IMR-90 (cell line): Measurements from ENCODE around the gene ACTR1A. TPM values are rescaled to one million over a fixed set of nuclear protein-coding genes. Genes with fewer than 3 reads are reported as not detected.

Experiments
- ATAC-seq: fragments of 200-7000 bp; cut with Tn5 transposase; 2 replicates; pipeline ENCODE4 v1.9.1; 2020; ENCODE audit warnings: low read depth, mild to moderate bottlenecking, moderate library complexity
- BruUV-seq: library from RNA; stranded (reverse); fragments of 400-500 nt; replicated peaks from 2 replicates; lab custom pipeline; 2021; lab: Mats Ljungman, UMichigan
- CTCF ChIA-PET: fragments of 300-600 bp; formaldehyde crosslinking; extraction: SDS; loops from one replicate; lab custom pipeline; 2021; ENCODE audit warnings: antibody characterized with exemption; lab: Yijun Ruan, JAX
- POLR2A ChIA-PET: fragments of 300-600 bp; sonication (Branson Sonifier 250); formaldehyde crosslinking; loops from one replicate; lab custom pipeline; 2022; ENCODE audit warnings: antibody characterized with exemption; ENCODE audit not compliant: unreplicated experiment; lab: Charles Lee
- DNase-seq: peaks from one replicate; pipeline ENCODE4 v3.0.0; 2013
- H2AFZ ChIP-seq: replicated peaks from 2 replicates; pipeline ENCODE3; 2013; ENCODE audit warnings: low read length, mild to moderate bottlenecking; ENCODE audit not compliant: poor library complexity
- H2AK5ac ChIP-seq: 2 replicates; pipeline ENCODE4 v1.6.1; 2013; ENCODE audit warnings: low read depth, low read length, inconsistent platforms
- H2AK9ac ChIP-seq: replicated peaks from 2 replicates; pipeline ENCODE3; 2013; ENCODE audit warnings: mild to moderate bottlenecking, low read depth, low read length, moderate library complexity; ENCODE audit not compliant: poor library complexity
- H2BK120ac ChIP-seq: 2 replicates; pipeline ENCODE4 v1.6.1; 2013; ENCODE audit warnings: low read depth, low read length, inconsistent platforms
- H2BK15ac ChIP-seq: 3 replicates; pipeline ENCODE4 v1.6.1; 2013; ENCODE audit warnings: low read depth, low read length, inconsistent platforms
- H2BK20ac ChIP-seq: 2 replicates; pipeline ENCODE4 v1.6.1; 2013; ENCODE audit warnings: low read depth, mild to moderate bottlenecking, inconsistent platforms, low read length, moderate library complexity
- H2BK5ac ChIP-seq: 2 replicates; pipeline ENCODE4 v1.6.1; 2013; ENCODE audit warnings: mild to moderate bottlenecking, low read depth, low read length, inconsistent platforms; ENCODE audit not compliant: poor library complexity, severe bottlenecking
- H3K14ac ChIP-seq: replicated peaks from 2 replicates; pipeline ENCODE4 v1.6.1; 2013; ENCODE audit warnings: low read depth, low read length, inconsistent platforms
- H3K18ac ChIP-seq: 2 replicates; pipeline ENCODE4 v1.6.1; 2013; ENCODE audit warnings: low read depth, low read length, control low read depth
- H3K23ac ChIP-seq: 2 replicates; pipeline ENCODE4 v1.6.1; 2013; ENCODE audit warnings: low read depth, low read length, inconsistent platforms
- H3K27ac ChIP-seq: 2 replicates; pipeline ENCODE4 v1.5.1; 2013; ENCODE audit warnings: mild to moderate bottlenecking, control low read depth, low read length; ENCODE audit not compliant: insufficient read depth
- H3K27me3 ChIP-seq: 2 replicates; pipeline ENCODE4 v1.6.1; 2013; ENCODE audit warnings: low read length; ENCODE audit not compliant: control insufficient read depth, insufficient read depth
- H3K36me3 ChIP-seq: 2 replicates; pipeline ENCODE4 v1.6.1; 2013; ENCODE audit warnings: low read length, mixed read lengths; ENCODE audit not compliant: control insufficient read depth, insufficient read depth
- H3K4ac ChIP-seq: 2 replicates; pipeline ENCODE4 v1.6.1; 2013; ENCODE audit warnings: low read depth, low read length, inconsistent platforms
- H3K4me1 ChIP-seq: 2 replicates; pipeline ENCODE4 v1.6.1; 2013; ENCODE audit warnings: low read length, mixed read lengths; ENCODE audit not compliant: control insufficient read depth, insufficient read depth
- H3K4me2 ChIP-seq: 2 replicates; pipeline ENCODE4 v1.6.1; 2013; ENCODE audit warnings: low read depth, mild to moderate bottlenecking, control low read depth, low read length, moderate library complexity
- H3K4me3 ChIP-seq: 2 replicates; pipeline ENCODE4 v1.5.1; 2013; ENCODE audit warnings: low read depth, mild to moderate bottlenecking, control low read depth, low read length, moderate library complexity; ENCODE audit not compliant: insufficient read depth
- H3K56ac ChIP-seq: 2 replicates; pipeline ENCODE4 v1.6.1; 2013; ENCODE audit warnings: low read length, inconsistent platforms; ENCODE audit not compliant: insufficient read depth; ENCODE audit errors: extremely low read depth
- H3K79me1 ChIP-seq, 2 experiments: 2 replicates each; pipeline ENCODE4 v1.6.1; 2013; ENCODE audit warnings: low read length in 2 of 2, inconsistent platforms in 1 of 2, low read depth in 1 of 2
- H3K9ac ChIP-seq: 2 replicates; pipeline ENCODE4 v1.6.1; 2013; ENCODE audit warnings: low read depth, low read length, control low read depth
- H3K9me1 ChIP-seq: 2 replicates; pipeline ENCODE4 v1.6.1; 2013; ENCODE audit warnings: low read length, inconsistent platforms; ENCODE audit not compliant: insufficient read depth
- H3K9me3 ChIP-seq: 2 replicates; pipeline ENCODE4 v1.6.1; 2013; ENCODE audit warnings: low read length; ENCODE audit not compliant: control insufficient read depth, insufficient read depth
- H4K20me1 ChIP-seq: 2 replicates; pipeline ENCODE4 v1.6.1; 2013; ENCODE audit warnings: low read length, inconsistent platforms; ENCODE audit not compliant: insufficient read depth
- H4K5ac ChIP-seq: 2 replicates; pipeline ENCODE4 v1.6.1; 2013; ENCODE audit warnings: mild to moderate bottlenecking, low read depth, low read length, control low read depth
- H4K8ac ChIP-seq, 2 experiments: 2 replicates each; pipeline ENCODE4 v1.6.1; 2013; ENCODE audit warnings: low read depth in 2 of 2, low read length in 2 of 2, control low read depth in 1 of 2, inconsistent platforms in 1 of 2
- H4K91ac ChIP-seq: 2 replicates; pipeline ENCODE4 v1.6.1; 2013; ENCODE audit warnings: low read depth, low read length, inconsistent platforms; ENCODE audit not compliant: insufficient read depth
- MXI1 ChIP-seq: IDR thresholded peaks from 2 replicates; pipeline ENCODE4 v1.6.1; 2012; ENCODE audit warnings: low read depth, mild to moderate bottlenecking, low read length, moderate library complexity, borderline replicate concordance
- USF2 ChIP-seq: fragments of 150-350 bp; IDR thresholded peaks from 2 replicates; pipeline ENCODE4 v1.6.1; 2017; ENCODE audit warnings: mild to moderate bottlenecking, antibody characterized with exemption, low read length, low read depth
- WGBS, 2 experiments: methylation state at CpG; one replicate each; pipeline versions ENCODE4 v1.1.5 to v1.1.7; 2013; ENCODE audit warnings: missing lambda C conversion rate in 2 of 2; ENCODE audit not compliant: insufficient read length in 1 of 2; ENCODE audit errors: extremely low coverage in 2 of 2; 5-methylcytosine and 5-hydroxymethylcytosine counted together
- dilution Hi-C: fragments of 300-500 bp; cut with HindIII; formaldehyde crosslinking; loops from one replicate; pipeline ENCODE4 v1.14.3; 2018; ENCODE audit warnings: low sequenced_read_pairs; ENCODE audit not compliant: unreplicated experiment
- in situ Hi-C: fragments of 300-500 bp; cut with MboI; formaldehyde crosslinking; loops from 3 replicates; pipeline ENCODE4 v1.14.3; 2019; ENCODE audit warnings: low sequenced_read_pairs, inconsistent platforms, mixed read lengths
- intact Hi-C: fragments of 100-400 bp; cut with micrococcal nuclease; formaldehyde crosslinking; loops from 2 replicates; pipeline ENCODE4 v1.10.0; 2022
- polyA plus RNA-seq, 3 experiments: library from polyadenylated mRNA; depleted of rRNA; stranded (reverse); fragments of >200 nt; gene quantifications; 2 replicates each; pipeline ENCODE4 v1.2.3, GENCODE V29; 2012; ENCODE audit warnings: low replicate concordance in 1 of 3
- total RNA-seq: library from RNA; depleted of rRNA; stranded (reverse); fragments of >200 nt; gene quantifications from 2 replicates; pipeline ENCODE4 v1.2.3, GENCODE V29; 2012

ACTR1A gene
- total and polyA plus RNA-seq, 2 of the 4 experiments (the other 2 are of a cell fraction), result 142 to 157 TPM

- H3K4me2 ChIP-seq, result no peak overlapping the region
- no peak overlapping the region for H4K91ac ChIP-seq
- H4K20me1 ChIP-seq, result peaks cover 13% of the 10 kb centered on the region; the same call in 1 of the 2 replicates
- POLR2A ChIA-PET, result no interaction called here
- no peak overlapping the region for H2AK9ac ChIP-seq
- peaks cover 12 to 25% of the 10 kb centered on the region in 2 experiments; a peak in 3 of 4 replicates for H3K79me1 ChIP-seq
- no peak overlapping the region for H3K27ac ChIP-seq
- no peaks in the 10 kb centered on the region for H3K9me3 ChIP-seq
- no peak overlapping the region for H3K9ac ChIP-seq
- H3K36me3 ChIP-seq, result peaks cover 6% of the 10 kb centered on the region; the same call in 1 of the 2 replicates
- H4K8ac ChIP-seq, result no peak overlapping the region
- H2AK5ac ChIP-seq, result no peak overlapping the region
- TF ChIP-seq USF2, result no peak
- no peak for TF ChIP-seq MXI1
- no peak overlapping the region for H2BK120ac ChIP-seq
- no peak overlapping the region for H2BK15ac ChIP-seq
- dilution Hi-C loops, result no loop called here
- no peak overlapping the region for H2BK20ac ChIP-seq
- no TSS peak for BruUV-seq
- no peak overlapping the region for H3K56ac ChIP-seq
- 0 out of 2 replicates have a peak overlapping the region, but pooled peaks have one; percentile 5 for H3K14ac ChIP-seq
- in situ Hi-C loops, result no loop called here
- ATAC-seq (no peak), DNase-seq (no peak)
- peaks cover 4% of the 10 kb centered on the region; the same call in 1 of the 2 replicates for H3K9me1 ChIP-seq
- no peaks in the 10 kb centered on the region for H3K27me3 ChIP-seq
- H3K4me1 ChIP-seq, result peaks cover 2% of the 10 kb centered on the region; the same call in 1 of the 2 replicates
- no peak overlapping the region for H3K4me3 ChIP-seq
- H3K4ac ChIP-seq, result no peak overlapping the region
- intact Hi-C loops, result no loop called here
- H4K5ac ChIP-seq, result no peak overlapping the region
- H2AFZ ChIP-seq, result no peak overlapping the region
- WGBS, 2 experiments, result no CpG with 5 or more reads among the region's 2 CpGs
- H3K18ac ChIP-seq, result no peak overlapping the region
- CTCF ChIA-PET, result no interaction called here
- H3K23ac ChIP-seq, result no peak overlapping the region
- no peak overlapping the region for H2BK5ac ChIP-seq
Observed at GRCh38 chr10:102538811-102539210, 36.3 kb upstream of the ACTR1A start.
